Natural killer cell (primary cell): ENCODE measurements around the gene MGLL. TPM values are rescaled to one million over a fixed set of nuclear protein-coding genes. Genes with fewer than 3 reads are reported as not detected.

Experiments
- ATAC-seq, 3 donors: fragments of 150-1000 bp in 2 of 3; fragments of 200-7000 bp in 1 of 3; cut with Tn5 transposase; 1 replicate in 1 of 3; 2 replicates in 2 of 3; pipeline ENCODE4 v1.10.0; 2021; ENCODE audit warnings: mild to moderate bottlenecking in 2 of 3, moderate library complexity in 2 of 3
- DNase-seq, 2 donors: peaks; one replicate each; pipeline versions ENCODE4 v3.0.0 to v3.0.0-alpha.2; 2013 to 2021; ENCODE audit warnings: mixed read lengths in 1 of 2
- H3K27ac ChIP-seq: one replicate; pipeline ENCODE4 v1.5.1; 2013; ENCODE audit warnings: mild to moderate bottlenecking, low read length
- H3K27me3 ChIP-seq: one replicate; pipeline ENCODE4 v1.6.1; 2013; ENCODE audit warnings: low read length; ENCODE audit not compliant: control insufficient read depth, insufficient read depth
- H3K36me3 ChIP-seq: one replicate; pipeline ENCODE4 v1.6.1; 2013; ENCODE audit warnings: low read length; ENCODE audit not compliant: control insufficient read depth, insufficient read depth
- H3K4me1 ChIP-seq: one replicate; pipeline ENCODE4 v1.6.1; 2013; ENCODE audit warnings: low read length; ENCODE audit not compliant: control insufficient read depth, insufficient read depth
- H3K4me3 ChIP-seq: one replicate; pipeline ENCODE4 v1.5.1; 2013; ENCODE audit warnings: low read length
- H3K9me3 ChIP-seq: one replicate; pipeline ENCODE4 v1.6.1; 2013; ENCODE audit warnings: low read length; ENCODE audit not compliant: control insufficient read depth, insufficient read depth
- H3K27ac Mint-ChIP-seq, 2 donors: one replicate each; pipeline ENCODE4 v1.8.0; 2022; ENCODE audit warnings: mild to moderate bottlenecking in 2 of 2, mixed read lengths in 2 of 2, moderate library complexity in 1 of 2
- H3K27me3 Mint-ChIP-seq, 2 donors: one replicate each; pipeline ENCODE4 v1.8.0; 2022; ENCODE audit warnings: low read depth in 2 of 2, mixed read lengths in 2 of 2
- H3K36me3 Mint-ChIP-seq: one replicate; pipeline ENCODE4 v1.8.0; 2022; ENCODE audit warnings: mixed read lengths
- H3K4me1 Mint-ChIP-seq, 2 donors: one replicate each; pipeline ENCODE4 v1.8.0; 2022; ENCODE audit warnings: mixed read lengths in 2 of 2
- H3K4me3 Mint-ChIP-seq: one replicate; pipeline ENCODE4 v1.8.0; 2022; ENCODE audit warnings: mild to moderate bottlenecking, moderate library complexity, mixed read lengths
- H3K9me3 Mint-ChIP-seq, 2 donors: one replicate each; pipeline ENCODE4 v1.8.0; 2022; ENCODE audit warnings: mixed read lengths in 2 of 2
- CTCF ChIP-seq: fragments of 200-600 bp; IDR thresholded peaks from one replicate; pipeline ENCODE4 v1.8.0; 2022; ENCODE audit warnings: antibody characterized with exemption
- WGBS: methylation state at CpG from one replicate; pipeline ENCODE4 v1.1.7; 2013; ENCODE audit warnings: missing lambda C conversion rate; ENCODE audit not compliant: insufficient coverage; 5-methylcytosine and 5-hydroxymethylcytosine counted together
- intact Hi-C: fragments of 100-400 bp; cut with micrococcal nuclease; formaldehyde crosslinking; loops from one replicate; pipeline ENCODE4 v1.14.2; 2022
- total RNA-seq, 4 donors: library from RNA; stranded (reverse); fragments of 120-200 nt in 1 of 4; gene quantifications; one replicate each; pipeline versions ENCODE4 v1.2.3 to v1.2.4, GENCODE V29; 2013 to 2022

MGLL gene
- 1 to 10 TPM; 2.7 to 4.6 (median 3.0) TPM for total RNA-seq
- total RNA-seq (2013), result 5.1 TPM

GRCh38 chr3:127822041-127822681 lies at the start of gene MGLL:
Gene MGLL, minus strand, starts transcription at chr3:127822515. Its CDS starts 197 bp downstream, at chr3:127822318.
- peak within 1 kb of the TSS; percentile 91 for H3K4me3 Mint-ChIP-seq
- peaks cover 36 to 51% of the 10 kb centered on the region in 2 donors for H3K27me3 Mint-ChIP-seq
- H3K36me3 Mint-ChIP-seq, result no peaks in the 10 kb centered on the region
- H3K4me1 Mint-ChIP-seq, result peaks cover 10 to 12% of the 10 kb centered on the region in 2 donors
- no peaks in the 10 kb centered on the region for H3K9me3 Mint-ChIP-seq
- intact Hi-C loops, result no loop called here
- Histone ChIP-seq H3K9me3 (no peaks in the 10 kb centered on the region), H3K4me3 (peak within 1 kb of the TSS; percentile 17), H3K4me1 (peaks cover 14% of the 10 kb centered on the region), H3K27me3 (peaks cover 3% of the 10 kb centered on the region), H3K36me3 (no peaks in the 10 kb centered on the region), H3K27ac (no peak within 1 kb of the TSS)
- DNase-seq (no peak), ATAC-seq (no peak)
- no peak within 1 kb of the TSS for H3K27ac Mint-ChIP-seq
- WGBS, result 4% methylated on average over 23 of the region's 23 CpGs
- no peak for TF ChIP-seq CTCF

- Mint-ChIP-seq H3K27ac (no peak overlapping the region), H3K4me3 (no peak overlapping the region), H3K27me3 (peaks cover 3 to 6% of the 10 kb centered on the region in 2 donors), H3K4me1 (no peaks in the 10 kb centered on the region), H3K36me3 (no peaks in the 10 kb centered on the region), H3K9me3 (no peaks in the 10 kb centered on the region)
- Histone ChIP-seq H3K36me3 (no peaks in the 10 kb centered on the region), H3K27me3 (no peaks in the 10 kb centered on the region), H3K9me3 (no peaks in the 10 kb centered on the region), H3K27ac (no peak overlapping the region), H3K4me3 (no peak overlapping the region), H3K4me1 (no peaks in the 10 kb centered on the region)
- ATAC-seq, result no peak
- no peak for TF ChIP-seq CTCF
- intact Hi-C loops, result no loop called here
- no peak for DNase-seq
- 93% methylated on average over 4 of the region's 4 CpGs for WGBS
Observed at GRCh38 chr3:127870156-127870555, 47.8 kb upstream of the MGLL start.

GRCh38 chr3:127867986-127868385 lies 45.7 kb upstream of the MGLL start:
- ATAC-seq, result no peak
- no peaks in the 10 kb centered on the region for H3K36me3 Mint-ChIP-seq
- Histone ChIP-seq H3K4me1 (no peaks in the 10 kb centered on the region), H3K36me3 (no peaks in the 10 kb centered on the region), H3K4me3 (no peak overlapping the region), H3K27me3 (no peaks in the 10 kb centered on the region), H3K27ac (no peak overlapping the region), H3K9me3 (no peaks in the 10 kb centered on the region)
- no peaks in the 10 kb centered on the region for H3K9me3 Mint-ChIP-seq
- intact Hi-C loops, result no loop called here
- H3K27ac Mint-ChIP-seq, result no peak overlapping the region
- DNase-seq, result no peak
- no peaks in the 10 kb centered on the region for H3K4me1 Mint-ChIP-seq
- H3K27me3 Mint-ChIP-seq, result peaks cover 3 to 6% of the 10 kb centered on the region in 2 donors
- TF ChIP-seq CTCF, result no peak
- H3K4me3 Mint-ChIP-seq, result no peak overlapping the region

- H3K4me3 ChIP-seq, result no peak overlapping the region
- intact Hi-C loops, result no loop called here
- ATAC-seq (no peak), DNase-seq (no peak)
- peaks cover 3 to 6% of the 10 kb centered on the region in 2 donors for H3K27me3 Mint-ChIP-seq
- H3K9me3 ChIP-seq, result no peaks in the 10 kb centered on the region
- 75% methylated on average over 1 of the region's 2 CpGs for WGBS
- H3K36me3 Mint-ChIP-seq, result no peaks in the 10 kb centered on the region
- H3K9me3 Mint-ChIP-seq, result no peaks in the 10 kb centered on the region
- no peak overlapping the region for H3K27ac Mint-ChIP-seq
- H3K27ac ChIP-seq, result no peak overlapping the region
- H3K4me1 ChIP-seq, result no peaks in the 10 kb centered on the region
- H3K4me3 Mint-ChIP-seq, result no peak overlapping the region
- no peaks in the 10 kb centered on the region for H3K27me3 ChIP-seq
- TF ChIP-seq CTCF, result no peak
- H3K36me3 ChIP-seq, result no peaks in the 10 kb centered on the region
- no peaks in the 10 kb centered on the region for H3K4me1 Mint-ChIP-seq
Observed at GRCh38 chr3:127867412-127867811, 45.1 kb upstream of the MGLL start.
